GM19452 (cell line): ENCODE measurements around the gene GTF2A1L.
"Not testable (repeated sequence)": the region's sequence is repeated elsewhere in the genome, so short reads cannot be mapped to it uniquely, and the experiment has no call there.

Experiments used
- ATAC-seq: cut with Tn5 transposase; IDR thresholded peaks from one replicate; pipeline ENCODE4 v1.9.1; 2021; ENCODE audit not compliant: unreplicated experiment

GTF2A1L gene

GRCh38 chr2:48607307-48608014 is 10.2 kb upstream of the GTF2A1L start:
- ATAC-seq = no peak

- no peak for ATAC-seq
Observed at GRCh38 chr2:48613211-48613610, 4.4 kb upstream of the GTF2A1L start.

- ATAC-seq = not testable (repeated sequence)
Observed at GRCh38 chr2:48614581-48614980, 3.1 kb upstream of the GTF2A1L start.

- ATAC-seq = no peak
Observed at GRCh38 chr2:48619526-48619925, 1.9 kb downstream of the GTF2A1L start.

- ATAC-seq = no peak
Observed at GRCh38 chr2:48620604-48621003, 2.9 kb downstream of the GTF2A1L start.

GRCh38 chr2:48622691-48623090 is 5.0 kb downstream of the GTF2A1L start:
- ATAC-seq = not testable (repeated sequence)

- no peak for ATAC-seq
Observed at GRCh38 chr2:48624696-48625095, 7.0 kb downstream of the GTF2A1L start.

- no peak for ATAC-seq
Observed at GRCh38 chr2:48626047-48626446, 8.4 kb downstream of the GTF2A1L start.

- no peak for ATAC-seq
Observed at GRCh38 chr2:48633143-48633542, 15.5 kb downstream of the GTF2A1L start.

- no peak for ATAC-seq
Observed at GRCh38 chr2:48635786-48636185, 18.1 kb downstream of the GTF2A1L start.

GRCh38 chr2:48638261-48638660 is 20.6 kb downstream of the GTF2A1L start:
- ATAC-seq = no peak

GRCh38 chr2:48651158-48651790 is 33.6 kb downstream of the GTF2A1L start:
- no peak for ATAC-seq

- ATAC-seq = peak; percentile 83
Observed at GRCh38 chr2:48668992-48669391, 51.3 kb downstream of the GTF2A1L start.

GRCh38 chr2:48673581-48673980 is 55.9 kb downstream of the GTF2A1L start:
- no peak for ATAC-seq

- ATAC-seq = no peak
Observed at GRCh38 chr2:48674933-48675332, 57.3 kb downstream of the GTF2A1L start.

GRCh38 chr2:48677450-48677849 is 59.8 kb downstream of the GTF2A1L start:
- no peak for ATAC-seq

GRCh38 chr2:48685126-48685525 is 67.5 kb downstream of the GTF2A1L start:
- ATAC-seq = no peak

- ATAC-seq = no peak
Observed at GRCh38 chr2:48691935-48692691, 74.5 kb downstream of the GTF2A1L start.

- no peak for ATAC-seq
Observed at GRCh38 chr2:48693066-48693465, 75.4 kb downstream of the GTF2A1L start.

- no peak for ATAC-seq
Observed at GRCh38 chr2:48693645-48694044, 76.0 kb downstream of the GTF2A1L start.

- ATAC-seq = no peak
Observed at GRCh38 chr2:48694149-48694548, 76.5 kb downstream of the GTF2A1L start.

GRCh38 chr2:48695991-48696390 is 78.3 kb downstream of the GTF2A1L start:
- no peak for ATAC-seq
